Activated T-helper 17 cell treated with anti-CD3 and anti-CD28 coated beads, Interleukin-2, amount 50 U/mL, for 72 hours (primary cell): ENCODE results near the gene LRRN1. TPM values are rescaled to one million over a fixed set of nuclear protein-coding genes. Genes with fewer than 3 reads are reported as not detected.

Experiments
- ATAC-seq: fragments of 150-1000 bp; cut with Tn5 transposase; replicated peaks from 2 replicates; pipeline ENCODE4 v1.10.0; 2021; ENCODE audit warnings: mild to moderate bottlenecking, moderate library complexity
- H3K27ac Mint-ChIP-seq: one replicate; pipeline ENCODE4 v1.8.0; 2022; ENCODE audit warnings: mixed read lengths
- H3K27me3 Mint-ChIP-seq: one replicate; pipeline ENCODE4 v1.8.0; 2022; ENCODE audit warnings: mixed read lengths
- H3K36me3 Mint-ChIP-seq: one replicate; pipeline ENCODE4 v1.8.0; 2022; ENCODE audit warnings: low read depth, mild to moderate bottlenecking, mixed read lengths
- H3K4me1 Mint-ChIP-seq: one replicate; pipeline ENCODE4 v1.8.0; 2022; ENCODE audit warnings: mixed read lengths
- H3K4me3 Mint-ChIP-seq: one replicate; pipeline ENCODE4 v1.8.0; 2022; ENCODE audit warnings: mild to moderate bottlenecking, mixed read lengths
- H3K9me3 Mint-ChIP-seq: one replicate; pipeline ENCODE4 v1.8.0; 2022; ENCODE audit warnings: mixed read lengths
- total RNA-seq, 2 donors: library from RNA; stranded (reverse); gene quantifications; one replicate each; pipeline ENCODE4 v1.2.3, GENCODE V29; 2022

The LRRN1 gene
- total RNA-seq, 2 donors from 2014 or later: not detected

- peak; percentile 14 for ATAC-seq
- Mint-ChIP-seq H3K27ac (no peak overlapping the region), H3K4me1 (no peaks in the 10 kb centered on the region), H3K36me3 (no peaks in the 10 kb centered on the region), H3K27me3 (peaks cover 50% of the 10 kb centered on the region), H3K9me3 (peaks cover 7% of the 10 kb centered on the region), H3K4me3 (peak overlapping the region; percentile 60)
Measured at GRCh38 chr3:3798631-3799113, 559 bp upstream of the LRRN1 start.

- Mint-ChIP-seq H3K4me3 (peak overlapping the region; percentile 22), H3K36me3 (no peaks in the 10 kb centered on the region), H3K4me1 (no peaks in the 10 kb centered on the region), H3K27ac (no peak overlapping the region), H3K9me3 (peaks cover 4% of the 10 kb centered on the region), H3K27me3 (peaks cover 50% of the 10 kb centered on the region)
- no peak for ATAC-seq
Measured at GRCh38 chr3:3800080-3800455, 837 bp downstream of the LRRN1 start.

GRCh38 chr3:3800685-3801493, 1.7 kb downstream of the LRRN1 start:
- Mint-ChIP-seq H3K27ac (no peak overlapping the region), H3K36me3 (no peaks in the 10 kb centered on the region), H3K27me3 (peaks cover 50% of the 10 kb centered on the region), H3K4me3 (peak overlapping the region; percentile 22), H3K4me1 (no peaks in the 10 kb centered on the region), H3K9me3 (peaks cover 4% of the 10 kb centered on the region)
- no peak for ATAC-seq

GRCh38 chr3:3801494-3801841, 2.2 kb downstream of the LRRN1 start:
- H3K27me3 Mint-ChIP-seq: peaks cover 48% of the 10 kb centered on the region
- no peaks in the 10 kb centered on the region for H3K4me1 Mint-ChIP-seq
- no peak for ATAC-seq
- peaks cover 4% of the 10 kb centered on the region for H3K9me3 Mint-ChIP-seq
- H3K36me3 Mint-ChIP-seq: no peaks in the 10 kb centered on the region
- H3K4me3 Mint-ChIP-seq: no peak overlapping the region
- no peak overlapping the region for H3K27ac Mint-ChIP-seq

GRCh38 chr3:3802046-3802445, 2.8 kb downstream of the LRRN1 start:
- Mint-ChIP-seq H3K27ac (no peak overlapping the region), H3K4me3 (no peak overlapping the region), H3K36me3 (no peaks in the 10 kb centered on the region), H3K9me3 (peaks cover 2% of the 10 kb centered on the region), H3K27me3 (peaks cover 45% of the 10 kb centered on the region), H3K4me1 (no peaks in the 10 kb centered on the region)
- ATAC-seq: no peak

- Mint-ChIP-seq H3K36me3 (no peaks in the 10 kb centered on the region), H3K27me3 (peaks cover 28% of the 10 kb centered on the region), H3K9me3 (no peaks in the 10 kb centered on the region), H3K4me3 (no peak overlapping the region), H3K4me1 (no peaks in the 10 kb centered on the region), H3K27ac (no peak overlapping the region)
- no peak for ATAC-seq
Measured at GRCh38 chr3:3804560-3804959, 5.3 kb downstream of the LRRN1 start.

- Mint-ChIP-seq H3K27me3 (peaks cover 20% of the 10 kb centered on the region), H3K4me1 (no peaks in the 10 kb centered on the region), H3K4me3 (no peak overlapping the region), H3K9me3 (no peaks in the 10 kb centered on the region), H3K36me3 (no peaks in the 10 kb centered on the region), H3K27ac (no peak overlapping the region)
- ATAC-seq: no peak
Measured at GRCh38 chr3:3806092-3806491, 6.9 kb downstream of the LRRN1 start.

- Mint-ChIP-seq H3K27me3 (peaks cover 12% of the 10 kb centered on the region), H3K36me3 (no peaks in the 10 kb centered on the region), H3K27ac (no peak overlapping the region), H3K9me3 (no peaks in the 10 kb centered on the region), H3K4me3 (no peak overlapping the region), H3K4me1 (no peaks in the 10 kb centered on the region)
- no peak for ATAC-seq
Measured at GRCh38 chr3:3806856-3807255, 7.6 kb downstream of the LRRN1 start.

GRCh38 chr3:3813013-3813412, 13.8 kb downstream of the LRRN1 start:
- H3K36me3 Mint-ChIP-seq: no peaks in the 10 kb centered on the region
- no peaks in the 10 kb centered on the region for H3K4me1 Mint-ChIP-seq
- ATAC-seq: no peak
- no peak overlapping the region for H3K4me3 Mint-ChIP-seq
- H3K27ac Mint-ChIP-seq: no peak overlapping the region
- no peaks in the 10 kb centered on the region for H3K27me3 Mint-ChIP-seq
- no peaks in the 10 kb centered on the region for H3K9me3 Mint-ChIP-seq

GRCh38 chr3:3815206-3815605, 16.0 kb downstream of the LRRN1 start:
- no peaks in the 10 kb centered on the region for H3K9me3 Mint-ChIP-seq
- no peak for ATAC-seq
- no peaks in the 10 kb centered on the region for H3K36me3 Mint-ChIP-seq
- no peaks in the 10 kb centered on the region for H3K27me3 Mint-ChIP-seq
- H3K27ac Mint-ChIP-seq: no peak overlapping the region
- H3K4me1 Mint-ChIP-seq: no peaks in the 10 kb centered on the region
- H3K4me3 Mint-ChIP-seq: no peak overlapping the region

- no peak for ATAC-seq
- Mint-ChIP-seq H3K9me3 (no peaks in the 10 kb centered on the region), H3K27ac (no peak overlapping the region), H3K27me3 (no peaks in the 10 kb centered on the region), H3K4me1 (no peaks in the 10 kb centered on the region), H3K4me3 (no peak overlapping the region), H3K36me3 (no peaks in the 10 kb centered on the region)
Measured at GRCh38 chr3:3816034-3816433, 16.8 kb downstream of the LRRN1 start.

- no peak for ATAC-seq
- no peaks in the 10 kb centered on the region for H3K27me3 Mint-ChIP-seq
- no peak overlapping the region for H3K4me3 Mint-ChIP-seq
- no peaks in the 10 kb centered on the region for H3K4me1 Mint-ChIP-seq
- H3K9me3 Mint-ChIP-seq: no peaks in the 10 kb centered on the region
- H3K36me3 Mint-ChIP-seq: no peaks in the 10 kb centered on the region
- H3K27ac Mint-ChIP-seq: no peak overlapping the region
Measured at GRCh38 chr3:3817865-3818264, 18.6 kb downstream of the LRRN1 start.

- Mint-ChIP-seq H3K27ac (no peak overlapping the region), H3K4me1 (no peaks in the 10 kb centered on the region), H3K27me3 (no peaks in the 10 kb centered on the region), H3K36me3 (no peaks in the 10 kb centered on the region), H3K4me3 (no peak overlapping the region), H3K9me3 (peaks cover 4% of the 10 kb centered on the region)
- ATAC-seq: no peak
Measured at GRCh38 chr3:3821777-3822176, 22.5 kb downstream of the LRRN1 start.

GRCh38 chr3:3825035-3825434, 25.8 kb downstream of the LRRN1 start:
- no peak overlapping the region for H3K4me3 Mint-ChIP-seq
- H3K27me3 Mint-ChIP-seq: no peaks in the 10 kb centered on the region
- no peak for ATAC-seq
- H3K36me3 Mint-ChIP-seq: no peaks in the 10 kb centered on the region
- H3K9me3 Mint-ChIP-seq: peaks cover 4% of the 10 kb centered on the region
- no peak overlapping the region for H3K27ac Mint-ChIP-seq
- no peaks in the 10 kb centered on the region for H3K4me1 Mint-ChIP-seq

- ATAC-seq: no peak
- Mint-ChIP-seq H3K9me3 (peaks cover 4% of the 10 kb centered on the region), H3K4me3 (no peak overlapping the region), H3K36me3 (no peaks in the 10 kb centered on the region), H3K27me3 (no peaks in the 10 kb centered on the region), H3K4me1 (no peaks in the 10 kb centered on the region), H3K27ac (no peak overlapping the region)
Measured at GRCh38 chr3:3826521-3826920, 27.3 kb downstream of the LRRN1 start.
